CD4-positive, CD25-positive, alpha-beta regulatory T cell (primary cell): ENCODE data around the gene EFNB2. TPM values are rescaled to one million over a fixed set of nuclear protein-coding genes. Genes with fewer than 3 reads are reported as not detected.
A peak's percentile ranks its signal among the peaks of the same experiment; 100 is the strongest.

Source experiments
- ATAC-seq, 2 donors: fragments of 150-1000 bp; cut with Tn5 transposase; one replicate each; pipeline ENCODE4 v1.10.0; 2021; ENCODE audit warnings: low read depth in 2 of 2, moderate number of reproducible peaks in 2 of 2, moderate library complexity in 1 of 2
- DNase-seq, 3 donors: peaks; one replicate each; pipeline versions ENCODE4 v3.0.0 to v3.0.0-alpha.2; 2012 to 2022; ENCODE audit warnings: mixed read lengths in 1 of 3
- H3K27ac ChIP-seq: one replicate; pipeline ENCODE4 v1.7.0; 2013; ENCODE audit warnings: mild to moderate bottlenecking, low read length; ENCODE audit not compliant: insufficient read depth, poor library complexity, severe bottlenecking
- H3K27me3 ChIP-seq: one replicate; pipeline ENCODE4 v1.7.0; 2013; ENCODE audit warnings: low read length; ENCODE audit not compliant: control insufficient read depth, insufficient read depth
- H3K36me3 ChIP-seq: one replicate; pipeline ENCODE4 v1.7.0; 2013; ENCODE audit warnings: mild to moderate bottlenecking, low read length, moderate library complexity; ENCODE audit not compliant: control insufficient read depth, insufficient read depth
- H3K4me1 ChIP-seq: 2 replicates; pipeline ENCODE4 v1.7.0; 2013; ENCODE audit warnings: mild to moderate bottlenecking, low read length; ENCODE audit not compliant: insufficient read depth, control insufficient read depth, poor library complexity, severe bottlenecking
- H3K4me3 ChIP-seq: one replicate; pipeline ENCODE4 v1.7.0; 2013; ENCODE audit warnings: low read depth, mild to moderate bottlenecking, low read length, moderate library complexity
- H3K9me3 ChIP-seq, 2 experiments: 1 replicate in 1 of 2; 2 replicates in 1 of 2; pipeline ENCODE4 v1.7.0; 2013; ENCODE audit warnings: low read length in 2 of 2, mild to moderate bottlenecking in 1 of 2, moderate library complexity in 1 of 2; ENCODE audit not compliant: control insufficient read depth in 2 of 2
- H3K27ac Mint-ChIP-seq, 3 donors: one replicate each; pipeline ENCODE4 v1.8.0; 2020 to 2022; ENCODE audit warnings: mild to moderate bottlenecking in 3 of 3, mixed read lengths in 3 of 3, moderate library complexity in 2 of 3
- H3K27me3 Mint-ChIP-seq: one replicate; pipeline ENCODE4 v1.8.0; 2022; ENCODE audit warnings: mild to moderate bottlenecking, mixed read lengths
- H3K36me3 Mint-ChIP-seq: one replicate; pipeline ENCODE4 v1.8.0; 2020; ENCODE audit warnings: mixed read lengths
- H3K4me1 Mint-ChIP-seq, 4 donors: one replicate each; pipeline ENCODE4 v1.8.0; 2020 to 2022; ENCODE audit warnings: mixed read lengths in 4 of 4, mild to moderate bottlenecking in 1 of 4
- H3K4me3 Mint-ChIP-seq, 4 donors: one replicate each; pipeline ENCODE4 v1.8.0; 2020 to 2022; ENCODE audit warnings: mild to moderate bottlenecking in 4 of 4, mixed read lengths in 4 of 4, moderate library complexity in 3 of 4
- H3K9me3 Mint-ChIP-seq, 7 donors: one replicate each; pipeline ENCODE4 v1.8.0; 2020 to 2022; ENCODE audit warnings: mixed read lengths in 7 of 7, mild to moderate bottlenecking in 3 of 7, moderate library complexity in 2 of 7
- polyA plus RNA-seq, 4 donors: library from polyadenylated mRNA; unstranded; fragments of 300-500 nt; fragmentation: Illumina TruSeq; gene quantifications; one replicate each; pipeline ENCODE4 v1.2.3, GENCODE V29; 2021
- total RNA-seq: library from RNA; stranded (reverse); gene quantifications from one replicate; pipeline ENCODE4 v1.2.3, GENCODE V29; 2022

EFNB2 gene
- total and polyA plus RNA-seq, 5 donors from 2014 or later: 0.20 to 0.49 (median 0.27) TPM; not detected in 2

GRCh38 chr13:106473154-106473553 lies 62.3 kb downstream of the EFNB2 start:
- no peak overlapping the region for H3K27ac ChIP-seq
- H3K9me3 Mint-ChIP-seq: peaks cover 0 to 3% (median 0%) of the 10 kb centered on the region in 7 donors
- no peak for ATAC-seq
- no peaks in the 10 kb centered on the region for H3K36me3 ChIP-seq
- no peaks in the 10 kb centered on the region for H3K4me1 ChIP-seq
- H3K4me1 Mint-ChIP-seq: no peaks in the 10 kb centered on the region
- H3K36me3 Mint-ChIP-seq: no peaks in the 10 kb centered on the region
- H3K27me3 ChIP-seq: no peaks in the 10 kb centered on the region
- no peak overlapping the region for H3K27ac Mint-ChIP-seq
- H3K4me3 Mint-ChIP-seq: no peak overlapping the region
- peaks cover 4% of the 10 kb centered on the region for H3K27me3 Mint-ChIP-seq
- no peak for DNase-seq
- no peaks in the 10 kb centered on the region for H3K9me3 ChIP-seq
- H3K4me3 ChIP-seq: no peak overlapping the region

- Mint-ChIP-seq H3K27ac (no peak overlapping the region), H3K4me1 (no peaks in the 10 kb centered on the region), H3K9me3 (peaks cover 0 to 3% (median 0%) of the 10 kb centered on the region in 7 donors), H3K4me3 (no peak overlapping the region), H3K27me3 (peaks cover 4% of the 10 kb centered on the region), H3K36me3 (no peaks in the 10 kb centered on the region)
- no peak for DNase-seq
- no peaks in the 10 kb centered on the region for H3K4me1 ChIP-seq
- H3K27me3 ChIP-seq: no peaks in the 10 kb centered on the region
- no peak for ATAC-seq
- no peaks in the 10 kb centered on the region for H3K36me3 ChIP-seq
- no peak overlapping the region for H3K4me3 ChIP-seq
- H3K9me3 ChIP-seq: no peaks in the 10 kb centered on the region
- H3K27ac ChIP-seq: no peak overlapping the region
These were observed 62.8 kb downstream of the EFNB2 start for GRCh38 chr13:106472621-106473020.

GRCh38 chr13:106471957-106472543 lies 63.4 kb downstream of the EFNB2 start:
- ATAC-seq (no peak), DNase-seq (no peak)
- no peaks in the 10 kb centered on the region for H3K36me3 Mint-ChIP-seq
- Histone ChIP-seq H3K27me3 (no peaks in the 10 kb centered on the region), H3K4me1 (no peaks in the 10 kb centered on the region), H3K27ac (no peak overlapping the region), H3K36me3 (no peaks in the 10 kb centered on the region), H3K4me3 (no peak overlapping the region), H3K9me3 (no peaks in the 10 kb centered on the region)
- H3K4me3 Mint-ChIP-seq: no peak overlapping the region
- no peaks in the 10 kb centered on the region for H3K4me1 Mint-ChIP-seq
- H3K9me3 Mint-ChIP-seq: peaks cover 0 to 3% (median 0%) of the 10 kb centered on the region in 7 donors
- H3K27me3 Mint-ChIP-seq: peaks cover 4% of the 10 kb centered on the region
- no peak overlapping the region for H3K27ac Mint-ChIP-seq

- H3K36me3 Mint-ChIP-seq: no peaks in the 10 kb centered on the region
- Histone ChIP-seq H3K4me3 (no peak overlapping the region), H3K27me3 (no peaks in the 10 kb centered on the region), H3K4me1 (no peaks in the 10 kb centered on the region), H3K9me3 (no peaks in the 10 kb centered on the region), H3K36me3 (no peaks in the 10 kb centered on the region), H3K27ac (no peak overlapping the region)
- H3K9me3 Mint-ChIP-seq: peaks cover 0 to 1% (median 0%) of the 10 kb centered on the region in 7 donors
- no peaks in the 10 kb centered on the region for H3K4me1 Mint-ChIP-seq
- ATAC-seq (no peak), DNase-seq (no peak)
- peaks cover 4% of the 10 kb centered on the region for H3K27me3 Mint-ChIP-seq
- H3K27ac Mint-ChIP-seq: peak overlapping the region in 1 of 3 donors; percentile 93
- H3K4me3 Mint-ChIP-seq: no peak overlapping the region
These were observed 64.9 kb downstream of the EFNB2 start for GRCh38 chr13:106470576-106470975.

GRCh38 chr13:106468744-106469590 lies 66.5 kb downstream of the EFNB2 start:
- no peak overlapping the region for H3K4me3 ChIP-seq
- Mint-ChIP-seq H3K4me1 (no peaks in the 10 kb centered on the region), H3K27ac (no peak overlapping the region), H3K9me3 (peaks cover 0 to 1% (median 0%) of the 10 kb centered on the region in 7 donors), H3K27me3 (peaks cover 4% of the 10 kb centered on the region), H3K36me3 (no peaks in the 10 kb centered on the region), H3K4me3 (no peak overlapping the region)
- no peak overlapping the region for H3K27ac ChIP-seq
- no peaks in the 10 kb centered on the region for H3K9me3 ChIP-seq
- no peaks in the 10 kb centered on the region for H3K27me3 ChIP-seq
- DNase-seq (no peak), ATAC-seq (no peak)
- no peaks in the 10 kb centered on the region for H3K36me3 ChIP-seq
- H3K4me1 ChIP-seq: no peaks in the 10 kb centered on the region

DNA sequence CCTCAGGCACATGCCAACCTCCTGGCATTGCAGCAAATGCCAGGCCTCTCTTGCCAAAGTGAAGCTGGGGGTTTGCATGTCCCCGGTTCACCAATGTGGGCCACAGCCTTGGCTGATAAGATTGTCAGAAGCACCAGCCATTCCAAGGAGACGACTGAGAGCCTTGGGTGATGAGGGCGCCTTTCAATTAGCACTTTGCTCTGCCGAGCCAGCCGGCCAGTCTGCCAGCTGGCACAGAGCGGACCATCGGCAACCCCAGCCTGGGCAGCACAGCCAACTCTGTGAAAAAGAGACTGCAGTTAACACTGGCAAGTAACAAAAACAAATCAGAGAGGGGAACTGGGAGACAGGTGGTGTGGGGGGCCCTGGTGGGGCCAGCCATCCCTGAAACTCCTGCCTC lies 67.3 kb downstream of the EFNB2 start:
- Mint-ChIP-seq H3K9me3 (peaks cover 0 to 1% (median 0%) of the 10 kb centered on the region in 7 donors), H3K27ac (no peak overlapping the region), H3K4me3 (no peak overlapping the region), H3K4me1 (no peaks in the 10 kb centered on the region), H3K27me3 (peaks cover 4% of the 10 kb centered on the region), H3K36me3 (no peaks in the 10 kb centered on the region)
- Histone ChIP-seq H3K4me1 (no peaks in the 10 kb centered on the region), H3K9me3 (no peaks in the 10 kb centered on the region), H3K4me3 (no peak overlapping the region), H3K27ac (no peak overlapping the region), H3K36me3 (no peaks in the 10 kb centered on the region), H3K27me3 (no peaks in the 10 kb centered on the region)
- ATAC-seq (no peak), DNase-seq (no peak)

DNA sequence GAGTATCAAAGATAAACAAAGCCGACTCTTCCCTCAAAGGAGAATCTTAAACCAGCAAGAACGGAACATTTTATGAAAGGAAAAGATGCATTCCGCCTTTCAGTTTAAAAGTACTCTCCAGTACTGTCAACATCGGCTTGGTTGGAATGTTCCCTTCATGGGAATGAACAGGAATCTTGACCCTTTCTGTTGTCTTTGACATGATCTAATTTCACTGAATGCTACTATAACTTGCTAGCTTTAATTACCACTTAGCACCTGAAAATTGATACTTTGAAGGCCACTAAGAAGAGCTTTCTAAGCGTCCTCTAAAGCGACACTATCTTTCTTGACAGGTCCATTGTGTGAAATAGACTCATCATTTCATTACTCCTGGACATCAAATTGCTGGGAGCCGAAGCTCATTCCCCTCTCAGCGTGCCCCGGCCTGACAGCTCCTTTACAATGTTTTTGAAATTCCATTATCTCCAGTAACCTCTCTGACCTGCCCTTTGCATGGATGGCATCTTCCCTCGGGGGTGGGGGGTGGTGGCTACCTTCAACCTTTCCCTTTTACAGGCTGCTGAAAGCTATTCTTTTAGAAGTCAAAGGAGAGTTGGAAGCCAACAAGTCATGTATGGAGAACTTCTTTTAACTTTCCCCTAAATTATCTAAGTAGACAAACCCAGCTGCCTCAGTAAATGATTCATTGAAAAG lies 67.9 kb downstream of the EFNB2 start:
- no peaks in the 10 kb centered on the region for H3K27me3 ChIP-seq
- H3K36me3 ChIP-seq: no peaks in the 10 kb centered on the region
- no peaks in the 10 kb centered on the region for H3K36me3 Mint-ChIP-seq
- no peak overlapping the region for H3K27ac ChIP-seq
- ATAC-seq: no peak
- no peak overlapping the region for H3K4me3 Mint-ChIP-seq
- no peaks in the 10 kb centered on the region for H3K9me3 ChIP-seq
- H3K4me1 Mint-ChIP-seq: no peaks in the 10 kb centered on the region
- H3K27ac Mint-ChIP-seq: no peak overlapping the region
- H3K27me3 Mint-ChIP-seq: peaks cover 4% of the 10 kb centered on the region
- no peak overlapping the region for H3K4me3 ChIP-seq
- no peak for DNase-seq
- H3K9me3 Mint-ChIP-seq: peaks cover 0 to 1% (median 0%) of the 10 kb centered on the region in 7 donors
- H3K4me1 ChIP-seq: no peaks in the 10 kb centered on the region
